Adipocyte (in vitro differentiated cells): ENCODE measurements around the gene CCT7.

ENCODE experiments used
- DNase-seq: peaks from one replicate; pipeline ENCODE4 v3.0.0-alpha.2; 2015; ENCODE audit warnings: low read depth
- H3K27me3 ChIP-seq: replicated peaks from 2 replicates; pipeline ENCODE4 v1.7.0; 2013; ENCODE audit warnings: mild to moderate bottlenecking, low read length, moderate library complexity; ENCODE audit not compliant: control insufficient read depth, insufficient read depth
- H3K36me3 ChIP-seq: 2 replicates; pipeline ENCODE4 v1.7.0; 2013; ENCODE audit warnings: low read length, mild to moderate bottlenecking, moderate library complexity; ENCODE audit not compliant: control insufficient read depth, insufficient read depth, severe bottlenecking
- H3K4me1 ChIP-seq: 2 replicates; pipeline ENCODE4 v1.7.0; 2013; ENCODE audit warnings: mild to moderate bottlenecking, low read length, moderate library complexity; ENCODE audit not compliant: control insufficient read depth, insufficient read depth
- H3K4me3 ChIP-seq: 2 replicates; pipeline ENCODE4 v1.7.0; 2013; ENCODE audit warnings: mild to moderate bottlenecking, low read length, moderate library complexity
- H3K9ac ChIP-seq: 2 replicates; pipeline ENCODE4 v1.7.0; 2013; ENCODE audit warnings: mild to moderate bottlenecking, low read length, moderate library complexity
- H3K9me3 ChIP-seq: 2 replicates; pipeline ENCODE4 v1.7.0; 2013; ENCODE audit warnings: mild to moderate bottlenecking, low read length, moderate library complexity; ENCODE audit not compliant: control insufficient read depth

Gene CCT7

GRCh38 chr2:73264332-73264606 lies 30.2 kb downstream of the CCT7 start:
- H3K36me3 ChIP-seq: no peaks in the 10 kb centered on the region
- no peaks in the 10 kb centered on the region for H3K9me3 ChIP-seq
- DNase-seq: no peak
- no peak overlapping the region for H3K9ac ChIP-seq
- no peak overlapping the region for H3K4me3 ChIP-seq
- H3K27me3 ChIP-seq: peaks cover 22% of the 10 kb centered on the region
- no peaks in the 10 kb centered on the region for H3K4me1 ChIP-seq

GRCh38 chr2:73264783-73265182 lies 30.7 kb downstream of the CCT7 start:
- no peaks in the 10 kb centered on the region for H3K9me3 ChIP-seq
- H3K27me3 ChIP-seq: peaks cover 24% of the 10 kb centered on the region
- DNase-seq: no peak
- H3K36me3 ChIP-seq: no peaks in the 10 kb centered on the region
- no peaks in the 10 kb centered on the region for H3K4me1 ChIP-seq
- no peak overlapping the region for H3K4me3 ChIP-seq
- no peak overlapping the region for H3K9ac ChIP-seq

- no peak overlapping the region for H3K4me3 ChIP-seq
- no peaks in the 10 kb centered on the region for H3K4me1 ChIP-seq
- H3K36me3 ChIP-seq: no peaks in the 10 kb centered on the region
- DNase-seq: no peak
- H3K9me3 ChIP-seq: no peaks in the 10 kb centered on the region
- peaks cover 31% of the 10 kb centered on the region for H3K27me3 ChIP-seq
- H3K9ac ChIP-seq: no peak overlapping the region
These were observed 31.4 kb downstream of the CCT7 start for GRCh38 chr2:73265298-73266060.

GRCh38 chr2:73266061-73266901 lies 32.2 kb downstream of the CCT7 start:
- no peaks in the 10 kb centered on the region for H3K36me3 ChIP-seq
- H3K9me3 ChIP-seq: no peaks in the 10 kb centered on the region
- H3K4me3 ChIP-seq: no peak overlapping the region
- H3K27me3 ChIP-seq: peaks cover 37% of the 10 kb centered on the region
- no peak overlapping the region for H3K9ac ChIP-seq
- no peaks in the 10 kb centered on the region for H3K4me1 ChIP-seq
- no peak for DNase-seq

- H3K4me1 ChIP-seq: no peaks in the 10 kb centered on the region
- peaks cover 38% of the 10 kb centered on the region for H3K27me3 ChIP-seq
- H3K36me3 ChIP-seq: no peaks in the 10 kb centered on the region
- no peak overlapping the region for H3K9ac ChIP-seq
- no peak for DNase-seq
- no peak overlapping the region for H3K4me3 ChIP-seq
- H3K9me3 ChIP-seq: no peaks in the 10 kb centered on the region
These were observed 32.9 kb downstream of the CCT7 start for GRCh38 chr2:73267008-73267407.

- H3K4me1 ChIP-seq: no peaks in the 10 kb centered on the region
- H3K9me3 ChIP-seq: no peaks in the 10 kb centered on the region
- H3K36me3 ChIP-seq: no peaks in the 10 kb centered on the region
- H3K9ac ChIP-seq: no peak overlapping the region
- H3K4me3 ChIP-seq: no peak overlapping the region
- no peak for DNase-seq
- peaks cover 40% of the 10 kb centered on the region for H3K27me3 ChIP-seq
These were observed 34.3 kb downstream of the CCT7 start for GRCh38 chr2:73268366-73268829.

- peaks cover 40% of the 10 kb centered on the region for H3K27me3 ChIP-seq
- DNase-seq: peak; percentile 28
- H3K9ac ChIP-seq: no peak overlapping the region
- no peaks in the 10 kb centered on the region for H3K36me3 ChIP-seq
- no peak overlapping the region for H3K4me3 ChIP-seq
- no peaks in the 10 kb centered on the region for H3K9me3 ChIP-seq
- no peaks in the 10 kb centered on the region for H3K4me1 ChIP-seq
These were observed 35.0 kb downstream of the CCT7 start for GRCh38 chr2:73268830-73269685.

GRCh38 chr2:73269686-73270465 lies 35.8 kb downstream of the CCT7 start:
- Histone ChIP-seq H3K27me3 (peaks cover 40% of the 10 kb centered on the region), H3K9ac (no peak overlapping the region), H3K4me1 (no peaks in the 10 kb centered on the region), H3K4me3 (no peak overlapping the region), H3K36me3 (no peaks in the 10 kb centered on the region), H3K9me3 (no peaks in the 10 kb centered on the region)
- DNase-seq: no peak

GRCh38 chr2:73272270-73272669 lies 38.2 kb downstream of the CCT7 start:
- Histone ChIP-seq H3K4me1 (no peaks in the 10 kb centered on the region), H3K4me3 (no peak overlapping the region), H3K9ac (no peak overlapping the region), H3K27me3 (peaks cover 34% of the 10 kb centered on the region), H3K36me3 (no peaks in the 10 kb centered on the region), H3K9me3 (no peaks in the 10 kb centered on the region)
- no peak for DNase-seq

- DNase-seq: no peak
- Histone ChIP-seq H3K9ac (no peak overlapping the region), H3K4me1 (peaks cover 2% of the 10 kb centered on the region), H3K9me3 (no peaks in the 10 kb centered on the region), H3K4me3 (no peak overlapping the region), H3K27me3 (peaks cover 5% of the 10 kb centered on the region), H3K36me3 (no peaks in the 10 kb centered on the region)
These were observed 45.7 kb downstream of the CCT7 start for GRCh38 chr2:73279852-73280251.
